ENCODE results near the gene CHD6.

The CHD6 gene

DNA sequence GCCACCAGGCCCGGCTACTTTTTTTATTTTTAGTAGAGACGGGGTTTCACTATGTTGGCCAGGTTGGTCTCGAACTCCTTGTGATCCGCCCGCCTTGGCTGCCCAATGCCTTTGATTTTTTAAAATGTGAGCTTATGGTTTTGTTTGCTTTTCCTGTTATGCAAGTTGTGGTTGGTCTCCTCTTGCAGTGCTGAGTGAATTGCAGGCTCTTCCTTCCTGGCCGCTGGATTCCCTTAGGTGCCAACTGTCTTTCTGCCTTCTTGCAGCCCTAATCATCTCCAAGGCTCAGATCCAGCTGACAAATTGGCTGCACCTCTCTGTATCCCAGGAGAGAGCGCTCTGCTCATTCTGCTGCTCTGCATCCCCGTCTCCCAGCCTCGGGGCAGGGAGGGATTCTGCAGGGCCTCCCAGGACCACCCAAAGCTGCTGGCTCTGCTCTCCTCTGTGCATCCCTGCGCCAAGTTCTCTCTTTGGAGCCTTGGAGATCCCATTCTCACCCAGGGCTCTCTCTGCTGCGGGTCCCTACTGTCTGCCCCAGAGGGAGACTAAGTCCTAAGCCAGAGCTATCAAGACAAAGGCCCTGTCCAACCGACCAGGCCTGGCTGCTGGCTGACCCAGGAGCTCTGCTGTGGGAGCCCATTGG lies 237.5 kb downstream of the CHD6 start:
- no peaks in the 10 kb centered on the region for H3K4me1 ChIP-seq (ENCODE audit: control insufficient read depth, insufficient read depth, low read length, unreplicated experiment)
- H2AFZ ChIP-seq (ENCODE audit: low read length, unreplicated experiment) = no peak overlapping the region
- H3K79me2 ChIP-seq (ENCODE audit: control insufficient read depth, insufficient read depth, low read length, unreplicated experiment) = no peaks in the 10 kb centered on the region
- H3K27ac ChIP-seq (ENCODE audit: low read depth, low read length) = no peak overlapping the region
- no peak overlapping the region for H3K4me3 ChIP-seq (ENCODE audit: low read depth, low read length)
- H3K27me3 ChIP-seq (ENCODE audit: insufficient read depth, low read length) = peaks cover 8% of the 10 kb centered on the region; the same call in 1 of the 2 replicates
- no peaks in the 10 kb centered on the region for H3K36me3 ChIP-seq (ENCODE audit: insufficient read depth, low read length)

DNA sequence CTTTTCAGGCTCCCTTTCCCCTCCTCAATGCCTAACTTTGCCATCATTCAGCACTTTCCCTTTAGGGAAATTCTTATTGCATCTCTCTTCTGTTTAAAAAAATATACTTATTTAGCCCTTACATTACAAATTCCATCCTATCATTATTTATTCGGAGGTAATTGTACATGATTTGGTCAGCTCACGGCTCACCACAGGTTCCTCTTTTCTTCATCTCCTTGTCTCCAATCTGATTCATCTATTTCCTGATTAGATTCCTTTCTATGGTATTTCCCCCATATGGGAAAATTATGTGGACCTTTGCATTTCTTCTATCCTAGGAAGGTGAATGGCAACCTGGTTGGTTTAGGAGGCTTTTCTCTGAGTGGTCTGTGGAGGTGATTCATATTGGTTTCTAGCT lies 238.6 kb downstream of the CHD6 start:
- Histone ChIP-seq H3K79me2 (ENCODE audit: control insufficient read depth, insufficient read depth, low read length, unreplicated experiment) (no peaks in the 10 kb centered on the region), H3K27me3 (ENCODE audit: insufficient read depth, low read length) (peaks cover 8% of the 10 kb centered on the region; the same call in 1 of the 2 replicates), H3K27ac (ENCODE audit: low read depth, low read length) (no peak overlapping the region), H3K36me3 (ENCODE audit: insufficient read depth, low read length) (no peaks in the 10 kb centered on the region), H3K4me3 (ENCODE audit: low read depth, low read length) (no peak overlapping the region), H2AFZ (ENCODE audit: low read length, unreplicated experiment) (no peak overlapping the region), H3K4me1 (ENCODE audit: control insufficient read depth, insufficient read depth, low read length, unreplicated experiment) (no peaks in the 10 kb centered on the region)

DNA sequence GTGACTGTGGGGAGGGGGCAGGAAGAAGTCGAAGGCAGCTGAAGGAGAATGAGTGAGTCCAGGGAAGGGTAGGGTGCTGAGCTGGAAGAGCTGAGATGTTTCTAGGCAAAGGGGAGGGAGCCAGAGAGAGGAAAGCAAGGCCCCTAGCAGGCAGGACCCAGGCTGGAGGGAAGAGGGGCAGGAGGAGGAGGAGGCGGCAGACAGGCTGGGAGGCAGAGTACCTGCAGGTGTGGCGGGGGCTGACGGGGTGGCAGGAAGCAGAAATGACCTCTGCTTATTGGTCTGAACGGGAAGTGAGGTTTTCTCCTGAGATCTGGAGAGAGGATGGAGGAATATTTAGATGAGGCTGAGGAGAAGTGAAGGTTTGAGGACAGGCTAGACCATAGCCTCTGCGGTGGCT lies 240.9 kb downstream of the CHD6 start:
- no peaks in the 10 kb centered on the region for H3K36me3 ChIP-seq (ENCODE audit: insufficient read depth, low read length)
- no peak overlapping the region for H3K27ac ChIP-seq (ENCODE audit: low read depth, low read length)
- H2AFZ ChIP-seq (ENCODE audit: low read length, unreplicated experiment) = no peak overlapping the region
- no peaks in the 10 kb centered on the region for H3K79me2 ChIP-seq (ENCODE audit: control insufficient read depth, insufficient read depth, low read length, unreplicated experiment)
- peaks cover 11% of the 10 kb centered on the region; the same call in 1 of the 2 replicates for H3K27me3 ChIP-seq (ENCODE audit: insufficient read depth, low read length)
- no peak overlapping the region for H3K4me3 ChIP-seq (ENCODE audit: low read depth, low read length)
- no peaks in the 10 kb centered on the region for H3K4me1 ChIP-seq (ENCODE audit: control insufficient read depth, insufficient read depth, low read length, unreplicated experiment)

DNA sequence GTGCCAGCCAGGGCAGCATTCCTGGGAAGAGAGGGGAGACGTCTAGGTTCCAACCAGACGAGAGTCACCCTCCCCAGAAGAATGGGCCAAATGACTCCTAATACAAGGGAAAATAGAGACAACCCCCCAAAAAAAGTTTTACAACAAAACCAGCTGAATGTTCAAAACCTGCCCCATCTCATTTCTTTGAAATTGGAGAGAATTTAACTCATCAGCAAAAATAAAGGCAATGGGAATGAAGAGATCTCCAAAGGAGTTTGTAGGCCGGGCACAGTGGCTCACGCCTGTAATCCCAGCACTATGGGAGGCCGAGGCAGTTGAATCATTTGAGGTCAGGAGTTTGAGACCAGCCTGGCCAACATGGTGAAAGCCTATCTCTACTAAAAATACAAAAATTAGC lies 241.8 kb downstream of the CHD6 start:
- H3K4me1 ChIP-seq (ENCODE audit: control insufficient read depth, insufficient read depth, low read length, unreplicated experiment) = no peaks in the 10 kb centered on the region
- no peaks in the 10 kb centered on the region for H3K79me2 ChIP-seq (ENCODE audit: control insufficient read depth, insufficient read depth, low read length, unreplicated experiment)
- H2AFZ ChIP-seq (ENCODE audit: low read length, unreplicated experiment) = no peak overlapping the region
- H3K27me3 ChIP-seq (ENCODE audit: insufficient read depth, low read length) = peaks cover 12% of the 10 kb centered on the region; the same call in 1 of the 2 replicates
- H3K36me3 ChIP-seq (ENCODE audit: insufficient read depth, low read length) = no peaks in the 10 kb centered on the region
- no peak overlapping the region for H3K27ac ChIP-seq (ENCODE audit: low read depth, low read length)
- no peak overlapping the region for H3K4me3 ChIP-seq (ENCODE audit: low read depth, low read length)

DNA sequence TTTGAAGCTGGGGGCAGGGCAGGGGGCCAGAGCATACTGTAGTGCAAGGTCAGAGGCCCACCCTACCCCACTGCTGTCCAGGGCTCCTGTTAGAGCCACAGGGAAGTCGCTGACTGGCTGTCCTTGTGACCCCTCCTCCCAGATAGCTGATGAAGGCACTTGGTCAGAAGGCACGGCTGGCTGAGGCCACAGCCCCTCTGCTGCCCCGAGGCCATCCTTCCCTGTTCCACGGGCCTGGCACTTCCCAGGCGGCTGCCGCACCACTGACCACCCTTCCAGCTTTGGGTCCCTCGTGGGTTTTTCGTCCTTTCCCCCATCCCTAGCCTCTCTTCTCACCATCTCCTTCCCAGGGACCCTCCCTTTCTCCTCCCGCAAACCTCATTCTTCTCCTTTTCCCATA lies 242.3 kb downstream of the CHD6 start:
- no peaks in the 10 kb centered on the region for H3K79me2 ChIP-seq (ENCODE audit: control insufficient read depth, insufficient read depth, low read length, unreplicated experiment)
- no peaks in the 10 kb centered on the region for H3K36me3 ChIP-seq (ENCODE audit: insufficient read depth, low read length)
- H2AFZ ChIP-seq (ENCODE audit: low read length, unreplicated experiment) = no peak overlapping the region
- no peak overlapping the region for H3K4me3 ChIP-seq (ENCODE audit: low read depth, low read length)
- H3K4me1 ChIP-seq (ENCODE audit: control insufficient read depth, insufficient read depth, low read length, unreplicated experiment) = no peaks in the 10 kb centered on the region
- H3K27me3 ChIP-seq (ENCODE audit: insufficient read depth, low read length) = peaks cover 8% of the 10 kb centered on the region; the same call in 1 of the 2 replicates
- no peak overlapping the region for H3K27ac ChIP-seq (ENCODE audit: low read depth, low read length)

DNA sequence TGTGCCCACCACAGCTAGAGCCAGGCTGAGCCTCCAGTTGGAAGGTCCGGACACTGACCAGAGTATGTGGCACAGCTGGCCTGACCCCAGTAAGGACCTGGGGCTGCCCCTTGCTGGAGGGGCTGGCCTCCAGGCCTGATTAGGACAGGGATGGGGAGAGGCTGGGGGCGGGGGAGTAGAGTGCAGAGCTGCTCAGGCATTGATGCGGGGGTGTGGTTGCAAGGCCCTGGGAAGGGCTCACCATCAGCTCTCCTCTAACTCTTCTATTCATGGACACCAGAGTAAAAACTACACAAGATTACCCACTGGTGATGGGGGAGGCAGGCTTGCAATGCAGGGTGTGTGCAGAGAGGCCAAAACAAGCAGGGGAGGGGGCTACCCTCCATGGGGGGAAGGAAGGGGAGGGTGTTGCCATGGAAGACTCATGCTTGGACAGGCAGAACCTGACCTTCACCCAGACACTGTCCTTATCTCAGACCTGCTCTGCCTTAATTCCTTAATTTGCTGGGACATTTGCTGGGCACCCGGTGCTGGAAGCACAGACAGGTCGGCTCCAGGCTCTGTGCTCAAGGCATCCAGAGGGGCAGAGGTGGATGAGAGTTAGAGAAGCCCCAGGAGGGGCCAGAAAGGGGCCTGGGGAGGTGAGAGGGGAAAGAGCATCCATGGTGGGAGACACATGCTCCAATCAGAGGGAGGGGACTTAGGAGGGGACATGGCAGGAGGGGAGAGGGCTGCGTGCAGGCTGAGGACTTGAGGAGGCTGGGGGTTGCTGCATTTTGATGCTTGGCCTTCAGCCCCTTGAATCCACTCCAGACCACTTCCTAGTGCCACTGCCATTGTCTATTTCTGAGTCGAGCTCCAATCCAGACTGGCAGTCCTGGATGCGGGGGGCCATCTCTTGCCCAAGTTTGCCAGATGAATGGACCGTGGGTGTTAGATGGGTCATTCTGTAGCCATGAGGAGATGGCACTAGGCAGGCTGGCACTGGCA lies 244.0 kb downstream of the CHD6 start:
- no peaks in the 10 kb centered on the region for H3K79me2 ChIP-seq (ENCODE audit: control insufficient read depth, insufficient read depth, low read length, unreplicated experiment)

DNA sequence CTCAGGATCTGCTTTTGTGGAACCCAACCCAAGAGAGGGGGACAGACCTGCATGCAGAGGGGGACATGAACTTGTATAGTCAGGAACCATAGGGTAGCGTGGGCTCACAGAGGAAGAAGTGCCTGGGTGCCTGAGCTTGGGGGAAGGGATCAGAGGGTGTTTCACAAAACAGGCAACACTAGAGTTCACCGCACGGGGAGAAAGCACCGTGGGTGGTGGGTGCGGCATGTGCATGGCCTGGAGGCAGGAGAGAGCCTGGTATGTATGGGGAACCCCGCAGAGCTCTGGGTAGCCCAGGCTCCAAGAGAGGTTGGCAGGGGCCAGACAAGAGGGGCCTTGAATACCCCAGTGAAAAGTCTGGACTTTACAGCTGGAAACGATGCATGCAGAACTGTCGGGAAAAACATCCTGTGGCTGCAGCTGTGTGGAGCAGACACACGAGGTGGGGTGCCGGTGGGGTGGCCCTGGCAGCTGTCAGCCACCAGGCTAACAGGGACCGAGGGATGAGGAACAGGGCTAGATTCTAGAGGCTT lies 244.9 kb downstream of the CHD6 start:
- H3K36me3 ChIP-seq (ENCODE audit: insufficient read depth, low read length) = no peaks in the 10 kb centered on the region
- H3K27me3 ChIP-seq (ENCODE audit: insufficient read depth, low read length) = peaks cover 13% of the 10 kb centered on the region
- H3K79me2 ChIP-seq (ENCODE audit: control insufficient read depth, insufficient read depth, low read length, unreplicated experiment) = no peaks in the 10 kb centered on the region
- H3K4me1 ChIP-seq (ENCODE audit: control insufficient read depth, insufficient read depth, low read length, unreplicated experiment) = no peaks in the 10 kb centered on the region
- H3K27ac ChIP-seq (ENCODE audit: low read depth, low read length) = no peak overlapping the region
- H2AFZ ChIP-seq (ENCODE audit: low read length, unreplicated experiment) = no peak overlapping the region
- no peak overlapping the region for H3K4me3 ChIP-seq (ENCODE audit: low read depth, low read length)

More for the DNA sequence above, 244.0 kb downstream of the CHD6 start:
- H3K27ac ChIP-seq (ENCODE audit: low read depth, low read length) = no peak overlapping the region
- no peak overlapping the region for H3K4me3 ChIP-seq (ENCODE audit: low read depth, low read length)
- H3K27me3 ChIP-seq (ENCODE audit: insufficient read depth, low read length) = peaks cover 10% of the 10 kb centered on the region
- H2AFZ ChIP-seq (ENCODE audit: low read length, unreplicated experiment) = no peak overlapping the region
- H3K36me3 ChIP-seq (ENCODE audit: insufficient read depth, low read length) = no peaks in the 10 kb centered on the region
- H3K4me1 ChIP-seq (ENCODE audit: control insufficient read depth, insufficient read depth, low read length, unreplicated experiment) = no peaks in the 10 kb centered on the region

DNA sequence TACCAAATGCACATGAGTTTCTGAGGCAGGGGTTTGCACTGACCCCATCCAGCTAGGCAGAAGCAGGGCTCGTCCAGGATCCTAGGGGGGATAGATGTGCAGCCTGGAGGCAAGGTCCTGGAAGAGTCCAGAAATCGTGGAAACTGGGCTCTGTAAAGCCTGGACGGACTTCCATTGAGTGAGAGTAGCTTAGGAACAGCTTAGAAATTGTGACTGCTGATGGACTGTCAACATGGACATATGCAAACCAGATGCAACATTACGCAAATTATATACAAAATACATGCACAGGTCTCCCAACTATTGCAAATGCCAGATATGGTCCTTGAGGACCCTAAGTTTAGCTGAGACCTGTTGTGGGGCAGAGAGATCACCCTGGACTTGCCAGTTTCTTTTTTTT lies 246.8 kb downstream of the CHD6 start:
- H3K79me2 ChIP-seq (ENCODE audit: control insufficient read depth, insufficient read depth, low read length, unreplicated experiment) = no peaks in the 10 kb centered on the region
- no peak overlapping the region for H3K4me3 ChIP-seq (ENCODE audit: low read depth, low read length)
- no peak overlapping the region for H3K27ac ChIP-seq (ENCODE audit: low read depth, low read length)
- peaks cover 28% of the 10 kb centered on the region for H3K27me3 ChIP-seq (ENCODE audit: insufficient read depth, low read length)
- H2AFZ ChIP-seq (ENCODE audit: low read length, unreplicated experiment) = no peak overlapping the region
- no peaks in the 10 kb centered on the region for H3K36me3 ChIP-seq (ENCODE audit: insufficient read depth, low read length)
- no peaks in the 10 kb centered on the region for H3K4me1 ChIP-seq (ENCODE audit: control insufficient read depth, insufficient read depth, low read length, unreplicated experiment)

DNA sequence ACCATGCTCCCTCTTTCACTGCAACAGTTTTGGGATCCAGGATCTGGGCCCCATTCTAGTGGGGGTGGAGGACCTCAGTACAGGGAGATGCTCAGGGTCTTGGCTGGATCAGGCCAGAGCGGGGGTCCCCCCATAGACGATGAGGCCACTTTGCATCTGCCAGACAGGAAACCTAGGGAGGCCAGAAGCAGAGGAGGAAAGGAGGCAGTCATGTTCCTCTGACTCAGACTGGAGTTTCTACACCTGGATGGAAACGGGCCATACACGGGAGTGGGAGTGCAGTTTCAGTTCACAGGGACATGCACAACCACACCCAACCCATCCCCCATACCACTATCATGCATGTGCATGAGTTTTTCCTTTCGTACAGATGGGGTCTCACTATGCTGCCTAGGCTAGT lies 248.0 kb downstream of the CHD6 start:
- no peaks in the 10 kb centered on the region for H3K36me3 ChIP-seq (ENCODE audit: insufficient read depth, low read length)
- H3K4me1 ChIP-seq (ENCODE audit: control insufficient read depth, insufficient read depth, low read length, unreplicated experiment) = no peaks in the 10 kb centered on the region
- H3K79me2 ChIP-seq (ENCODE audit: control insufficient read depth, insufficient read depth, low read length, unreplicated experiment) = no peaks in the 10 kb centered on the region
- H2AFZ ChIP-seq (ENCODE audit: low read length, unreplicated experiment) = no peak overlapping the region
- H3K4me3 ChIP-seq (ENCODE audit: low read depth, low read length) = no peak overlapping the region
- H3K27me3 ChIP-seq (ENCODE audit: insufficient read depth, low read length) = peaks cover 34% of the 10 kb centered on the region
- H3K27ac ChIP-seq (ENCODE audit: low read depth, low read length) = no peak overlapping the region

DNA sequence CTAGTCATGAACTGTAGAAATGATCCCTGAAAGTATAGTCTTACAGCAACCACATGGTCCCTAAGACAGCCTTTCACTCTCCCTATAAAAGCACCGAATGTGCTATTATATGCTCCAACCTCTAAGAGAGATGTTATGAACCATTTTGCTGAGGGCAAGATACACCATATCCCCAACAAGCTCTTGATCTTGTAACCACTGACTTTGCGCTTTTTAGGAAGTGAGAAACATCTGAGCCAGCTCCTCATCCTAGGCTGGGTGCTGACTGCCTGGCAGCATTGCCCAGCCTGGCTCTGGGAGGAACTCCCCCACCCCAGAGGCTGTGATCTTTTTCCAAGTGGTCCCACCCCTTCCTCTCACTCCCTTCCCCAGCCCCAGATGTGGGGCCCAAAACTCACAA lies 248.5 kb downstream of the CHD6 start:
- Histone ChIP-seq H3K79me2 (ENCODE audit: control insufficient read depth, insufficient read depth, low read length, unreplicated experiment) (no peaks in the 10 kb centered on the region), H3K4me3 (ENCODE audit: low read depth, low read length) (no peak overlapping the region), H3K27ac (ENCODE audit: low read depth, low read length) (no peak overlapping the region), H3K27me3 (ENCODE audit: insufficient read depth, low read length) (peaks cover 37% of the 10 kb centered on the region), H2AFZ (ENCODE audit: low read length, unreplicated experiment) (no peak overlapping the region), H3K4me1 (ENCODE audit: control insufficient read depth, insufficient read depth, low read length, unreplicated experiment) (no peaks in the 10 kb centered on the region), H3K36me3 (ENCODE audit: insufficient read depth, low read length) (no peaks in the 10 kb centered on the region)

All from ACC112 (cell line).